IPS-NIHi11 (cell line): Measurements from ENCODE around the gene SIN3A.

Source experiments
- DNase-seq: peaks from one replicate; pipeline ENCODE4 v3.0.0; 2012; ENCODE audit warnings: mixed read lengths, low spot score

SIN3A gene

GRCh38 chr15:75371901-75372688 is 79.4 kb downstream of the SIN3A start:
- no peak for DNase-seq

- no peak for DNase-seq
Observed at GRCh38 chr15:75371486-75371885, 80.0 kb downstream of the SIN3A start.

GRCh38 chr15:75369897-75370581 is 81.5 kb downstream of the SIN3A start:
- DNase-seq: no peak

- no peak for DNase-seq
Observed at GRCh38 chr15:75368689-75369239, 82.7 kb downstream of the SIN3A start.

GRCh38 chr15:75367913-75368688 is 83.4 kb downstream of the SIN3A start, which contains the start of gene MAN2C1:
TSS of gene MAN2C1 (minus strand) at chr15:75368607. CDS start at chr15:75368583, 24 bp downstream.
- peak; percentile 95 for DNase-seq

GRCh38 chr15:75367406-75367912 is 84.0 kb downstream of the SIN3A start:
- DNase-seq: no peak

GRCh38 chr15:75367006-75367405 is 84.5 kb downstream of the SIN3A start:
- no peak for DNase-seq

- DNase-seq: no peak
Observed at GRCh38 chr15:75366163-75366562, 85.3 kb downstream of the SIN3A start.

GRCh38 chr15:75364881-75365280 is 86.6 kb downstream of the SIN3A start:
- DNase-seq: no peak

- DNase-seq: no peak
Observed at GRCh38 chr15:75363786-75364185, 87.7 kb downstream of the SIN3A start.

GRCh38 chr15:75362642-75363249 is 88.7 kb downstream of the SIN3A start:
- no peak for DNase-seq

- DNase-seq: peak; percentile 5
Observed at GRCh38 chr15:75361989-75362641, 89.4 kb downstream of the SIN3A start.

- DNase-seq: no peak
Observed at GRCh38 chr15:75361361-75361988, 90.0 kb downstream of the SIN3A start.

GRCh38 chr15:75360856-75361255 is 90.6 kb downstream of the SIN3A start:
- peak; percentile 5 for DNase-seq

- peak; percentile 4 for DNase-seq
Observed at GRCh38 chr15:75360391-75360790, 91.1 kb downstream of the SIN3A start.

- no peak for DNase-seq
Observed at GRCh38 chr15:75359537-75360250, 91.8 kb downstream of the SIN3A start.

- DNase-seq: peak; percentile 4
Observed at GRCh38 chr15:75358771-75359536, 92.5 kb downstream of the SIN3A start.

GRCh38 chr15:75357976-75358673 is 93.4 kb downstream of the SIN3A start:
- DNase-seq: peak; percentile 4
